Islet precursor cell (in vitro differentiated cells): Measurements from ENCODE around the gene KCNA5.

Experiments
- DNase-seq: peaks from one replicate; pipeline ENCODE4 v3.0.0-alpha.2; 2018

The KCNA5 gene

DNA sequence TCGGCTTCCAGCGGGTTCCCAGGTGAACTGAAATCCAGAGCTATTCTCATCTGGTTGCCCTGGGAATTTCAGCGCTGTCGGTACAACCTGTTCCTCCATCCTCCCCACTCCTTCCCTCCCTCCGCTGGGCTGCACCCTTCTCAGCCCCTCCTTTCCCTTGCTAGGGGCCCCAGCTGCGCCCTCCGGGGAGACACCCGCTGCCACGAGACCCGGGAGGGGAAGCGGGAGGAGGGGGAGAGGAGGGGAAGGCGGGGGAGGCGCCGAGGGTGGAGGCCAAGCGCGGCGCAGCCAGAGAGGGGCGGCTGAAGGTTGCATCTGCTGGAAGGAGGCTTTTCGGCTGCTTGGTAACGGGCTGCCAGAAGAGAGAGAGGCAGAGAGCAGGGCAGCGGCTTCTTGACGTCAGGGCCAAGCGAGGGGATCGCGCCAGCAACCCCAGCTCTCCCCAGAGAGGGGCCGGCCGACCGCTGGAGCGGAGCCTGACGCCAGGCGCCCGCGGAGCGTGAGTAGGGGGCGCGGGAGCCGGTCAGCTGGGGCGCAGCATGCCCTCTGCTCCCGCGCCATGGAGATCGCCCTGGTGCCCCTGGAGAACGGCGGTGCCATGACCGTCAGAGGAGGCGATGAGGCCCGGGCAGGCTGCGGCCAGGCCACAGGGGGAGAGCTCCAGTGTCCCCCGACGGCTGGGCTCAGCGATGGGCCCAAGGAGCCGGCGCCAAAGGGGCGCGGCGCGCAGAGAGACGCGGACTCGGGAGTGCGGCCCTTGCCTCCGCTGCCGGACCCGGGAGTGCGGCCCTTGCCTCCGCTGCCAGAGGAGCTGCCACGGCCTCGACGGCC lies at the start of gene KCNA5:
Gene KCNA5 (plus strand): TSS at position 291 of the 831 bp plus-strand sequence. CDS start 269 bp downstream, at position 560.
- peak; percentile 73 for DNase-seq

- no peak for DNase-seq
These were observed 49.1 kb upstream of the KCNA5 start for GRCh38 chr12:4994622-4995021.

DNA sequence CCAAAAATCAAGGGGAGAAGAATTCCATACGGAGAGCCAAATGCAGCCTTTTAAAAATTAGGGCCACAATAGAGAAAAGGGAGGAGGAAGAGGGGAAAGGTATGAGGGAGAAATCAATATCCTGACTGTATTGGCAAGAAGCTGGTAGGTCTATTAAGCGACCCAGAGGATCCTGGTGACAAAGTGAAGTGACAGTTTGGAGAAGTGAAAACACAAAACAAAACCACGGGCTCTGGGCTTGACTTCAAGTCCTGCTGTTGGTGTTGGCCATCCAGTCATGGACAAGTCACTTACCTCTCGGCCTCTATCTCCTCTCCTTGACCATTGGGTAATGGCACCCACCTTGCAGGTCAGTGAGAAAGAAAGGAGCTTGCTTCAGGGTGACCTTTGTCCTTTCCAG lies 47.0 kb upstream of the KCNA5 start:
- no peak for DNase-seq

- DNase-seq: peak; percentile 75
These were observed 45.7 kb upstream of the KCNA5 start for GRCh38 chr12:4997939-4998338.

GRCh38 chr12:5000204-5000603 lies 43.5 kb upstream of the KCNA5 start:
- DNase-seq: no peak

- DNase-seq: no peak
These were observed 42.9 kb upstream of the KCNA5 start for GRCh38 chr12:5000658-5001385.

DNA sequence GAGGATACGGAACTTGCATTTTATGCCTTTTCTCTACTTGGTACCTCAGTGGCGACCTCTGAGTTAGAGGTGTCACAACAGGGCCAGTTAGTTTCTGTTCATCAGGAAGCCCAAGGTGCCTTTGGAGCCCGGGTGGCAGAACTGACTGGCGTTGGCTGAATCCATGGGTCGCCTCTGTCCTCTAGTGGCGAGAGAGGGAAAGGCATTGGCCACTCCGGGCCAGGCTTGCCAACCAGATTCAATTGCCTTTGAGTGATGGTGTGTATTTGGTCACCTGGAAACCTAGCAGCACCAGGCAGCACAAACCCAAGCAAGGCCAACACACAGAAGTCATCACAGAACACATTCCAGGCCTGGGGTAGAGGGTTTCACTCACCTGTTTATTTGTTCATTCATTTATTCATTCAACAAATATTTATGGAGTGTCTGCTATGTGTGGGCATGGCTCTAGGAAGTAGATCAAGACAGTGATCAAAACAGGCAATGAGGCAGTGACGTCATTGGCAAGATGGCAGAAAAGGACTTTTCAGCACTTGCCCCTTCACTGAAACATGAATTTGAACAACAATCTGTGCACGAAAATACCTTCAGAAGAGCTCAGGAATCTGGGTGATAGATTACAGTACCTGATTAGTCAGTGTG lies 40.5 kb upstream of the KCNA5 start:
- DNase-seq: peak; percentile 90

DNA sequence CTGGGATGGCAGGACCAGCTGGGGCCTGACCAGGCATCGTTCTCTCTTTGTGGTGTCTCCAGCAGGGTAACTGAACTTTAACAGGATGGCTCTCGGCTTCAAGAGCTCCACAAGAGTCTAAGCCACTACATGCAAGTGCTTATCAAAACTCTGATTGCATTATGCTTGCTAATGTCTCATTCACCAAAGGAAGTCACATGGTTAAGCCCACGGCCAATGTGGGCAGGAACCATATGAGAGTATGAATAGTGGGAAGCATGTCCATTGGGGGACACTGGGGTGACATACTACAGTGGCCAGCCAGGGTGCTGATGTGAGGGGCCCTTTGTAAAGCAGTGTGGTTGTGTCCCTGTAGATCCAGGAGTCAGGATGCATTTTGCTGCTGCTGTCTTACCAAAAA lies 35.0 kb upstream of the KCNA5 start:
- DNase-seq: no peak

DNA sequence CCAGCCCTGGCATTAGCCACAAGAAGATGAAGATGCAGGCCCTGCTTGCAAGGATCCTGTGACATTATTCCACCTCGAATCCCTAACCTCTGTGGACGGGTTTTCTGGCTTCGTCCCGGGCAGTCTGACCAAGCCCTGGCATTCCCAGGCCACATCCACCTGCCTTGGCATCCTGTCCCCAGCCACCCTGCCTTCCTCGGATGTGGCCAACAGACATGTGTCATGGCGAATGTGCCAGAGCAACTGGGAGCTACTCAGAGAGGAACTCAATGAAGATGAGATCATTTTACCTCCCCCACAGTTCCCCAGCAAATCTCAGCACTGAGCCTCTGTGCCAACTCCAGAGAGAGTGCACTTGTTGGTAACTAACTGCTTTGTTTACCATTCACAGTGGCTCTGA lies 33.5 kb upstream of the KCNA5 start:
- no peak for DNase-seq

GRCh38 chr12:5012337-5012736 lies 31.3 kb upstream of the KCNA5 start:
- no peak for DNase-seq

- DNase-seq: no peak
These were observed 30.4 kb upstream of the KCNA5 start for GRCh38 chr12:5013266-5013730.

DNA sequence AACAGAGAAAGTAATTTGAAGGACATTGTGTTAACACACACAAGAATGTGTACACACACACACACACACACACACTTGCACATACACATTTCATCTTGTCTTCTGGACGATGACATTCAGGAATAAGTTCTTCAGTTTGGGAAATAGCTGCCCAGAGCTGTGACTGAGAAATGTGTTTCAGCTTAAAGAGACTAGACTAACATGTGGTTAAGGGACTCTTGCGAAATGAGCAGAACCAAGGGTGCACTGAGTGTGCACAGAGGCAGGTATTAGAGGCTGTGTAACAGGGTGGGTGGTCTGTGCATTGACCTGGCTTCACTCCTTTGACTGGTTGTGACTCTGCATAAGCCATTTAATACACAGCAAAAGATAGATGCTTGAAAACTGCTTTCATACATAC lies 29.4 kb upstream of the KCNA5 start:
- no peak for DNase-seq

GRCh38 chr12:5015711-5016492 lies 27.8 kb upstream of the KCNA5 start:
- no peak for DNase-seq

GRCh38 chr12:5016526-5016925 lies 27.2 kb upstream of the KCNA5 start:
- no peak for DNase-seq

GRCh38 chr12:5017638-5018348 lies 25.9 kb upstream of the KCNA5 start:
- DNase-seq: peak; percentile 53

DNA sequence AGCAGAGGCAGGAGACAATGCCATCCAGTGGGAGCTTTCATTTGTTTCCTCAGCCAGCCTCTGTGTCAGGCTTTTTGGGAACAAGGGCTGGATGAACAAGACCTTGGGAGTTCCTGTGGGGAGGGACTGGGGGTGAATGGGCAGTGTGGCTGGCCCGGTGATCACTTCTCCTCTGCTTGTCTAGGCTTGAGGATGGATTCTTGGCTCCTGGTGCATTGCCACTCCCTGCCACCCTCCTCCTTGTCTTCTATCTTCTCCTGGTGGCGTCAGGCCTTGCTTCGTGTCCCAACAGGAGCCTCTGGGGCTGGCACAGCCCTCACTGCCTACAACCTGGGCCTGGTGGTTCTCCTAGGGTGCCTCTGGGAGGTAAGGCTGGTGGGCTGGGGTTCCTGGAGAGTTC lies 25.0 kb upstream of the KCNA5 start:
- no peak for DNase-seq

DNA sequence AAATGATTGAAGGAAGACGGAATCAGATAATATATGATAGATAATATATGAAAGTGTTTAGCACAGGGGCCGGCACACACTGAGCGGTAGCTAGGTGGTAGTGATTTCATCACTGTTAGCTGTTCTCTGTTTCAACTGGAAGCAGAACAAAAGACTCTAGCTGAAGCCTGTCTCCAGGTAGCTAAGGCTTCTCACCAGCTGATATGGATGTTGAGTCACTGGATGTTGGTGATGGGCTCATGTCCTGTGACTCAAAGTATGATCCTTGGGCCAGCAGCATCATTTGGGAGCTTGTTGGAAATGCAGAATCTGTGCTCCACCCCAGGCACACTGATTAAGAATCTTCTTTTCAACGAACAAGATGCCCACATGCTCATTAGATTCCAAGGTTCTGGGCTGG lies 21.7 kb upstream of the KCNA5 start:
- DNase-seq: no peak

- DNase-seq: peak; percentile 81
These were observed 21.1 kb upstream of the KCNA5 start for GRCh38 chr12:5022465-5023061.

DNA sequence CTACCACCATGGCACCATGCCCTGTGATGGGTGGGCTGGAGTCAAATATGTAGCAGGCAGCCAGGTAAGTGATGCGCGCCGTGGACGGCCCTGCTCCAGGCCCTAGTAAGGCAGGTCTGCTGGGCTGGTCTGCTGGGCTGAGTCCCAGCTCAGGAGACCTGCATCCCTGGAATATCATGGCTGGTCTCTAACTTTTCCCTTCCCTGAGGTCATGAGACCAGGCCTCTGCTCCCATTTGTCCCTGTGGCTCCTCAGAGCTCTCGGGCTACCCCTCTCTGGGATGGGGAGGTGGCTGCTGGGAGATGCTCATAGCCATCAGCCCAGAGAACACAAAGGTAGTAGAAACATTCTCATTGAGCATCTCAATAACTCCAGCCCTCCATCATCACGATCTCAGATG lies 19.8 kb upstream of the KCNA5 start:
- DNase-seq: no peak

DNA sequence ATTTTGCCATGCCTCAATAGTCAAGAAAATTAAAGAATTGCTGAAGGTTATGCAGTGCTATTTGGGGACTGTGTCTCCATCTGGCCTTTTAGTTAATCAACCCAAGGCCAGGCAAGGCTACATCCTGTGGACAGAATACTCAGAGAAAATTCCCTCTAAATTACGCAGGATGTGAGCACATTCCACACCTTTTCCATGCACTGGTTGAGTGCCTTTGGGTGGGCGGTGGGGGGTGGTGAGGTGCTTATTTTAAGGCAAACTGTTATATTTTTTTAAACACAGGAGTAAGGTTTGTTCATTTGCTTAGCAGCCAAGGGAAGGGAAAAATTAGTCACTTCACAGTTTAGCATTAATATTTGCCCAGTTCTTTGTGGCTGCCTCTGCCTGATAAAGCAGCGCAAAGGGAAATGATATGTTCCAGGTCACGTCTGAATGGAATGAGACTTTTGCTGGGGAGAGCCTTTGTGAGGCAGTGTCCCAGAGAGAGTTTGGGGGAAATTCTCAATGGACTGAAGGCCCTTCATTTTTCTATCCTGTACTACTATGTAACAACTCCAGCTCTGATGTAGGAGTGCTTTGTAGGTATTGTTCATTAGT lies 17.2 kb upstream of the KCNA5 start:
- DNase-seq: no peak
